GM18519 (cell line): Measurements from ENCODE around the gene GPM6B.

ENCODE experiments used
- ATAC-seq: cut with Tn5 transposase; IDR thresholded peaks from one replicate; pipeline ENCODE4 v1.9.1; 2021; ENCODE audit warnings: mild to moderate bottlenecking, moderate library complexity; ENCODE audit not compliant: unreplicated experiment, low FRiP score

GPM6B gene

GRCh38 chrX:13816643-13817627, at the start of gene GPM6B:
Gene GPM6B, minus strand, starts transcription at chrX:13817093. Its CDS starts 189 bp downstream, at chrX:13816904.
- ATAC-seq = no peak

- no peak for ATAC-seq
These were observed 47.4 kb upstream of the GPM6B start for GRCh38 chrX:13864264-13864663.

- ATAC-seq = no peak
These were observed 46.4 kb upstream of the GPM6B start for GRCh38 chrX:13863324-13863723.

GRCh38 chrX:13859724-13860123, 42.8 kb upstream of the GPM6B start:
- no peak for ATAC-seq

- no peak for ATAC-seq
These were observed 40.9 kb upstream of the GPM6B start for GRCh38 chrX:13857804-13858203.

GRCh38 chrX:13855689-13856450, 39.0 kb upstream of the GPM6B start:
- ATAC-seq = no peak

- no peak for ATAC-seq
These were observed 37.1 kb upstream of the GPM6B start for GRCh38 chrX:13854003-13854402.

- no peak for ATAC-seq
These were observed 35.3 kb upstream of the GPM6B start for GRCh38 chrX:13852001-13852695.

- no peak for ATAC-seq
These were observed 29.0 kb upstream of the GPM6B start for GRCh38 chrX:13845721-13846378.

- no peak for ATAC-seq
These were observed 26.3 kb upstream of the GPM6B start for GRCh38 chrX:13843150-13843721.

GRCh38 chrX:13840121-13840520, 23.2 kb upstream of the GPM6B start:
- no peak for ATAC-seq

- ATAC-seq = no peak
These were observed 20.4 kb upstream of the GPM6B start for GRCh38 chrX:13837290-13837745.

- no peak for ATAC-seq
These were observed 19.7 kb upstream of the GPM6B start for GRCh38 chrX:13836575-13836974.

GRCh38 chrX:13835825-13836224, 18.9 kb upstream of the GPM6B start:
- no peak for ATAC-seq

GRCh38 chrX:13834355-13834754, 17.5 kb upstream of the GPM6B start:
- no peak for ATAC-seq

- no peak for ATAC-seq
These were observed 13.1 kb upstream of the GPM6B start for GRCh38 chrX:13829983-13830382.

- no peak for ATAC-seq
These were observed 11.5 kb upstream of the GPM6B start for GRCh38 chrX:13828392-13828791.

- ATAC-seq = no peak
These were observed 10.6 kb upstream of the GPM6B start for GRCh38 chrX:13827298-13828090.

GRCh38 chrX:13826770-13827169, 9.9 kb upstream of the GPM6B start:
- no peak for ATAC-seq
